Measurements from ENCODE around the gene SDC1.

Gene SDC1

GRCh38 chr2:20183373-20183772 is 41.6 kb downstream of the SDC1 start:
- no peak for DNase-seq (ENCODE audit: low read depth)

- DNase-seq (ENCODE audit: low read depth), result no peak
These were observed 42.5 kb downstream of the SDC1 start for GRCh38 chr2:20182241-20182931.

GRCh38 chr2:20181761-20182160 is 43.2 kb downstream of the SDC1 start:
- DNase-seq (ENCODE audit: low read depth), result no peak

DNA sequence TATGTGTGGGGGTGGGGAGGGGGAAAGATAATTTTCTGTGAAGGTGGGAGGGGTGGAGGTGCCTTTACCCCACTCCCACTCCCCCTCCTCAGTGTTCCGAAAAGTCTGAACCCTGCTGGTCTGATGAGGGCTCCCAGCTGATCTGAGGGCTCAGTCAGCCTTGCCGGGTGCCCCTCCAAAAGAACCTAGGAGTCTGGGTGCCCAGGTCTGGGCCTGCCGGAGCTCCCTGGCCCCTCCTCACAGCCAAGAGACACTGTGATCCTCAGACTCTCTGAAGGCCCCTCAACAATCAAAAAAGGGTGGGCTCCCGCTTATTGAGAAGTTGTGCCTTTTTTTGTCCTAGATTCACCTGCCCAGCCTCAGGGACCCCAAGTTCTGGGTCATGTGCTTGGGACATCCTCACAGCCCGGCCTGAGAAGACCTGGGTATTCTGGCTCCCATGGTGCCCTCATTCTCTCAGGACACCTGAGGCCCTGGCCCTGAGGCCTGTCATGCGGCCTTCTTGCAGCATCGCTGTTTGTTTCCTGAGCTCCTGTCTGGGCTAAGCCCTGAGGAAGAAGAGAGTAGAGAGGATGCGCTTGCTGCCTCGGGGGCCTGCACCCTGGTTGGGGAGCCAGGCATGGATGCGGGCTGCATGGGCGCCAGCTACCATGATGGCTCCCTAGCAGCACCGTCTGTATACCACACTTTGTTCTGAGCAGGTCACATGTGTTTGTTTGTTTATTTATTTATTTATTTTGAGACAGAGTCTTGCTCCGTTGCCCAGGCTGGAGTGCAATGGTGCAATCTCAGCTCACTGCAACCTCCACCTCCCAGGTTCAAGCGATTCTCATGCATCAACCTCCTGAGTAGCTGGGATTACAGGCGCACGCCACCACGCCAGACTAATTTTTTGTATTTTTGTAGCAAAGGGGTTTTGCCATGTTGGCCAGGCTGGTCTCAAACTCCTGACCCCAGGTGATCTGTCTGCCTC is 44.0 kb downstream of the SDC1 start:
- DNase-seq (ENCODE audit: low read depth), result no peak

DNA sequence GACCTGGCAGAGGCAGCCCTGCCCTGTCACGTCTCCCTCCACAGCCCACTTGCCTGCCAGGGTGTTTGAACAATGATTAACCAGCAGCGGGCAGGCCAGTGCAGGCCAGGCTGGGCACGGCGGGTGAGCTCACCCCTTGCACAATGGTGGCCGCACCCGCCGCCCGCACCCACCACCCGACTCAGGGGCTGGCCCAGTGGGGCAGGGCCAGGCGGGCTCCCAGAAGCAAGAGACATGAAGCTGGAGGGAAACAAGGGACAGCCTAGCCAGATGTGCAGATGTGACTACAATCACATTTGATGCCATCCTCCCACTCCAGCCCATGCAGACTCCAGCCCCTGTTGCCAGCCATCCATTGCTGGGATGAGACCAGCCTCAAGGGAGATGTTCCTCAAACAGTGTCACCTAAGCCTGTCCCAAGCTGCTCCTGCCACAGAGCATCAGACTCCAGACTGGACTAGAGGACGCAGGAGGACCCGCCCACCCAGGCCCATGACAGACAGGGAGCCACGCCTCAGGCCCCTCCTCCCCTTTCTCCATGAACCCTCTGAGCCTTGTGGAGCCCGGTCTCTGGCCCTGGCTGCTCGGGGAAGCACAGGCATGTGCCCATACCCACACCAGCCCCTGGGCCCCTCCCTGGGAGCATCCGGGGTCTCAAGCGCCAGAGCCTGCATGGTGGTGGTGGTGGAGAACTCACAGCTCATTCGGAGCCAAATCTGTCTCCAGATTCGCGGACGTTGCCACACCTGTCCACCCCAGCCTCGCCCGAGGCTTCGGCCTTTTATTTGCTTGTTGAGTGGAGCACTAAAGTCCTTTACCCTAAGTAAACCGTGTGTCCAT is 45.0 kb downstream of the SDC1 start:
- no peak for DNase-seq (ENCODE audit: low read depth)

- DNase-seq (ENCODE audit: low read depth), result no peak
These were observed 45.5 kb downstream of the SDC1 start for GRCh38 chr2:20179466-20179754.

- DNase-seq (ENCODE audit: low read depth), result no peak
These were observed 46.1 kb downstream of the SDC1 start for GRCh38 chr2:20178666-20179465.

DNA sequence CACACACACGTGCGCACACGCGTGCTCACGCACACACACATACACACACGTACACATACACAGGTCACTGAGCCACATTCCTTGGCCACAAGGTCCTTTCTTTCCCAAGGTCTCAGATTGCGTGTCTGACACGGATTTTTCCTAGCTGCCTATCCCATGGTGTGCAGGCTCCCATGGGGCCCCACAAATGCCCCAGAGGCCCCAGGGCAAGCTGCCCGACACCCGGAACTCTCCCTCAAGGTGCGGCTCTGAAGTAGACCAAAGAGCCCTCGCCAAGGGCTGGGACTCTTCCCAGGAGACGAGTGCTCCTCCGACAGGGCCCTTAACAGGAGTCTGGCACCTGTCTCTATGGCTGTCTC is 46.7 kb downstream of the SDC1 start:
- no peak for DNase-seq (ENCODE audit: low read depth)

GRCh38 chr2:20177556-20178248 is 47.2 kb downstream of the SDC1 start:
- DNase-seq (ENCODE audit: low read depth), result no peak

GRCh38 chr2:20176760-20177159 is 48.2 kb downstream of the SDC1 start:
- DNase-seq (ENCODE audit: low read depth), result no peak

DNA sequence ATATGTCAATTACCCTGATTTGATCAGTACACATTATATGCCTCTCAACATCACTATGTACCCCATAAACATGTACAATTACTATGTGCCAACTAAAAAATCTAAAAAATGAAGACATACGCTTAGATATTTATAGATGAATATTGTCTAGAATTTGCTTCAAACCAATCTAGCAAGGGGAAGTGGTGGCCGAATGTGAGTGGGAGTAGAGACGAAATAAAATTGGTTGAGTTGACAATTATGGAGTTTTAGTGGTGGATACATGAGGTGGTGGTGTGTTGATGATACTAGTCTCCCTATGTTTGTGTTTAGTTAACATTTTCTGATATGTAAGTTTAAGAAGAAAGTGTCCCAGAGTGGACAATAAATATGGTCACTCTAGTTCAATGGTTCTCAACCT is 49.0 kb downstream of the SDC1 start:
- DNase-seq (ENCODE audit: low read depth), result no peak

DNA sequence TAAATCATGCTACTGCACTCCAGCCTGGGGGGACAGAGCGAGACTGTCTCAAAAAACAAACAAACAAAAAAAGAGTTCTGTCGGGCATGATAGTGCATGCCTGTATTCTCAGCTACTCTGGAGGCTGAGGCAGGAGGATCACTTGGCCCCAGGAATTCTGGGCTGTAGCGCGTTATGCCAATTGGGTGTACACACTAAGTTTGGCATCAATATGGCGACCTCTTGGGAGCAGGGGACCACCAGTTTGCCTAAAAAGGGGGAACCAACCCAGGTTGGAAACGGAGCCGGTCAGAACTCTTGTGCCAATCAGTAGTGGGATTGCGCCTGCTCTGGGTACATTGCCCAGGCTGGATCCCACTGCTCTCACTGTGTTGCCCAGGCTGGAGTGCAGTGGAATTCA is 49.7 kb downstream of the SDC1 start:
- DNase-seq (ENCODE audit: low read depth), result no peak

DNA sequence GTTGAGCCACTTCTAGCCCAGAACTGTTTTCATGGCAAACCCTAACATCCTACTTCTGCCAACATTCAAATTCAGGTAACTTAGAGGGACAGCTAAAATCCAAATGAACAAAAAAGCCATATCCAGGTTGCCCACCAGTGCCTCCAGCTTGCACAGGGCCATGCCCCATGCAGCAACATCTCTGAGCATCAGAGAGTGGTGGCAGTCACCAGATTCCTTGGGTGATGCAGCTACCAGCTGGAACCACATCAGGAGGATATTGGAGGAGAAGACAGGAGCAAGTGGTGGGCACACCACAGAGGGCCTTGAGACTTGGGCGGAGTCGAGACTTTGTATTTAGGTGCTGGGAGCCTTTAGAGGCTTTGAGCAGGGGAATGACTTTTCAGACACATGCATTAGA is 50.5 kb downstream of the SDC1 start:
- no peak for DNase-seq (ENCODE audit: low read depth)

- DNase-seq (ENCODE audit: low read depth), result no peak
These were observed 51.2 kb downstream of the SDC1 start for GRCh38 chr2:20173496-20174402.

DNA sequence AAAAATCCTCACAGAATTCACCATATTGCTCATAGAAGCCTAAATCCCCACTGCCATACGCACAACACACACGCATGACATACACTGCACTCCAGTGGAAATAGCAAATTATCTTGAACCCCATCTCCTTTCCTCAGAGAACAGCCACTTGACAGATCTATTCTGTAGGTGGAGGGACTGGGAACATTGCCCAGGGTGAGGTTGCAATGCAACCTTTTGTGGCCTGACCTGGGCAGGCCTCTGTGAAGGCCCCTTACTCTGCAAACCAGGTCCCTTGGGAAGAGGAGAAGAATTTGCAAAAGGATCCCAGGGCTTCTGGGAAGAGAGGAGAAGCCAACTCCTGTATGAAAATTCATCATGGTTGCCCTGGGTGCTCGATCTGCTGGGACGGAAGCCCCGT is 51.9 kb downstream of the SDC1 start:
- DNase-seq (ENCODE audit: low read depth), result no peak

DNA sequence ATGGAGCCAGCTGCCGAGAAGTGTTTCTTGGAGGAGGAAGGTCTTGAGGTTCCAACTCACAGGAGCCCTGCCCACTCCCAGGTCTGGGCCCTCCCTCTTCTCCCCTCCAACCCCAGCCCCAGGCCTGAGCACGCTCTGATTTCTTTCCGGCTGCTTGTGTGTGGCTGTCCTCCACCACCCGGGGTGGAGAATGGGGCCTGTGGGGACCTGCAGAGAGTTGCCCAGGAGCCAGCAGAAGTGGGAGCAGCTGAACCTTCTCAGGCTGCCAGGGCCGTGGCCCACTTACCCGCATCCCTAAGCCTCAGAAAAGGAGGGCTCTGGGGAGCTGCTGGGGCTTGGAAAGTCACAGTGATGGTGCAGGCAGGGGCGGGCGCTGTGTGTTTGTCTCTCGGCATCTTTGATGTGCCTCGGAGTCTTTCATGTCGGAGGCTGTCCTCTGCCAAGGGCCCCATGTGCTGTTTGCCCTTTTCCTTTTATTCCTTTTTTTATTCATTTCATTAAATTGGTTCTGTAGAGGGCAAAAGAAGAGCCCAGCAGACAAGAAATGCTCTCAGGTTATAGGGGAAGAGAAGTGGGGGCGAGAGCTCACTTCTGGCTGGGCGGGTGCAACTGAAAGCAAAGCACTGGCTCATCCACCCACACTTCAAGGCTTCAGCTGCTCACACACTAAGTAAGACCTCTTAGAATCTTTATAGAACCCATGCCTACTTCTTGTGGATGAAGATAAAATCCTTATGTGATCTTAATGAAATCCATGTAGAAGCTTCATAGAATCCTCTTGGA is 52.5 kb downstream of the SDC1 start:
- no peak for DNase-seq (ENCODE audit: low read depth)

GRCh38 chr2:20171445-20171977 is 53.4 kb downstream of the SDC1 start:
- DNase-seq (ENCODE audit: low read depth), result no peak

GRCh38 chr2:20170704-20171250 is 54.2 kb downstream of the SDC1 start:
- no peak for DNase-seq (ENCODE audit: low read depth)

Measured in HS-27A (cell line).